WTC11 (cell line): ENCODE measurements around the gene C1QTNF9B. TPM values are rescaled to one million over a fixed set of nuclear protein-coding genes. Genes with fewer than 3 reads are reported as not detected.

ENCODE experiments used
- ATAC-seq: fragments of 200-7000 bp; cut with Tn5 transposase; 2 replicates; pipeline ENCODE4 v1.10.0; 2021; ENCODE audit warnings: mild to moderate bottlenecking, moderate library complexity
- CTCF ChIA-PET: fragments of 300-600 bp; sonication (Branson Sonifier 250); formaldehyde crosslinking; loops from one replicate; lab custom pipeline; 2021; ENCODE audit warnings: antibody characterized with exemption; lab: Charles Lee
- POLR2A ChIA-PET: fragments of 350-600 bp; sonication (Branson Sonifier 250); formaldehyde crosslinking; loops from one replicate; lab custom pipeline; 2021; ENCODE audit warnings: antibody characterized with exemption; lab: Charles Lee
- DNase-seq: peaks from one replicate; pipeline ENCODE4 v3.0.0; 2021; ENCODE audit warnings: low spot score
- H3K27ac Mint-ChIP-seq: 2 replicates; pipeline ENCODE4 v1.8.0; 2021; ENCODE audit warnings: mixed read lengths
- H3K27me3 Mint-ChIP-seq: 2 replicates; pipeline ENCODE4 v1.8.0; 2021; ENCODE audit warnings: low read depth, mild to moderate bottlenecking, moderate library complexity, mixed read lengths
- H3K36me3 Mint-ChIP-seq: 2 replicates; pipeline ENCODE4 v1.8.0; 2021; ENCODE audit warnings: mixed read lengths
- H3K4me1 Mint-ChIP-seq: 2 replicates; pipeline ENCODE4 v1.8.0; 2022; ENCODE audit warnings: mixed read lengths
- H3K4me3 Mint-ChIP-seq: 2 replicates; pipeline ENCODE4 v1.8.0; 2021; ENCODE audit warnings: mild to moderate bottlenecking, moderate library complexity, mixed read lengths
- H3K9me3 Mint-ChIP-seq: 2 replicates; pipeline ENCODE4 v1.8.0; 2021; ENCODE audit warnings: mixed read lengths
- FOXK1 ChIP-seq: sonication (generic); formaldehyde crosslinking; IDR thresholded peaks from 2 replicates; pipeline ENCODE4 v1.8.0; 2022; ENCODE audit warnings: mild to moderate bottlenecking, moderate library complexity, missing genetic modification reagents
- JUN ChIP-seq: sonication (generic); formaldehyde crosslinking; IDR thresholded peaks from 2 replicates; pipeline ENCODE4 v1.8.0; 2023; ENCODE audit warnings: mild to moderate bottlenecking, missing genetic modification reagents
- MYBL2 ChIP-seq: sonication (generic); formaldehyde crosslinking; IDR thresholded peaks from 2 replicates; pipeline ENCODE4 v1.8.1; 2023; ENCODE audit warnings: mild to moderate bottlenecking, moderate library complexity, missing genetic modification reagents
- NFYB ChIP-seq: sonication (generic); formaldehyde crosslinking; conservative IDR thresholded peaks from 2 replicates; pipeline ENCODE4 v1.8.0; 2022; ENCODE audit warnings: low read depth, missing genetic modification reagents
- SMAD4 ChIP-seq: sonication (generic); formaldehyde crosslinking; IDR thresholded peaks from 2 replicates; pipeline ENCODE4 v1.8.0; 2022; ENCODE audit warnings: mild to moderate bottlenecking, missing genetic modification reagents
- TEAD4 ChIP-seq: sonication (generic); formaldehyde crosslinking; IDR thresholded peaks from 2 replicates; pipeline ENCODE4 v1.8.0; 2022; ENCODE audit warnings: mild to moderate bottlenecking, missing genetic modification reagents
- ZNF416 ChIP-seq: fragments of 250-450 bp; sonication (Bioruptor Pico); IDR thresholded peaks from 2 replicates; pipeline ENCODE4 v1.9.0; 2021; ENCODE audit warnings: mild to moderate bottlenecking, inconsistent platforms
- ZNF671 ChIP-seq: fragments of 250-450 bp; sonication (Bioruptor Pico); IDR thresholded peaks from 2 replicates; pipeline ENCODE4 v1.8.0; 2021; ENCODE audit warnings: mild to moderate bottlenecking
- total RNA-seq: library from RNA; stranded (reverse); gene quantifications from 3 replicates; pipeline ENCODE4 v1.2.3, GENCODE V29; 2021
- TF ChIP-seq, protein P1 (sequence below): sonication (generic); formaldehyde crosslinking; IDR thresholded peaks from 2 replicates; pipeline ENCODE4 v1.8.0; 2022; ENCODE audit warnings: mild to moderate bottlenecking, missing genetic modification reagents
- TF ChIP-seq, protein P2 (sequence below): sonication (generic); formaldehyde crosslinking; IDR thresholded peaks from 2 replicates; pipeline ENCODE4 v1.8.0; 2023; ENCODE audit warnings: missing genetic modification reagents, mild to moderate bottlenecking, borderline replicate concordance
- TF ChIP-seq, protein P3 (sequence below): sonication (generic); formaldehyde crosslinking; IDR thresholded peaks from 2 replicates; pipeline ENCODE4 v1.8.1; 2023; ENCODE audit warnings: mild to moderate bottlenecking, moderate library complexity, missing genetic modification reagents
- TF ChIP-seq, protein P4 (sequence below): sonication (generic); formaldehyde crosslinking; IDR thresholded peaks from 2 replicates; pipeline ENCODE4 v1.8.1; 2022; ENCODE audit warnings: low read depth, missing genetic modification reagents, borderline replicate concordance
- TF ChIP-seq, protein P5 (sequence below): fragments of 250-450 bp; sonication (Bioruptor Pico); IDR thresholded peaks from 2 replicates; pipeline ENCODE4 v2.1.2; 2022; ENCODE audit warnings: mild to moderate bottlenecking, moderate library complexity
- TF ChIP-seq, protein P6 (sequence below): sonication (generic); formaldehyde crosslinking; IDR thresholded peaks from 2 replicates; pipeline ENCODE4 v1.8.1; 2022; ENCODE audit warnings: missing genetic modification reagents, borderline replicate concordance
- TF ChIP-seq, protein P7 (sequence below): sonication (generic); formaldehyde crosslinking; IDR thresholded peaks from 2 replicates; pipeline ENCODE4 v1.8.1; 2023; ENCODE audit warnings: mild to moderate bottlenecking, missing genetic modification reagents

C1QTNF9B gene
- total RNA-seq, 1 experiment from 2014 or later: 0.20 TPM

DNA sequence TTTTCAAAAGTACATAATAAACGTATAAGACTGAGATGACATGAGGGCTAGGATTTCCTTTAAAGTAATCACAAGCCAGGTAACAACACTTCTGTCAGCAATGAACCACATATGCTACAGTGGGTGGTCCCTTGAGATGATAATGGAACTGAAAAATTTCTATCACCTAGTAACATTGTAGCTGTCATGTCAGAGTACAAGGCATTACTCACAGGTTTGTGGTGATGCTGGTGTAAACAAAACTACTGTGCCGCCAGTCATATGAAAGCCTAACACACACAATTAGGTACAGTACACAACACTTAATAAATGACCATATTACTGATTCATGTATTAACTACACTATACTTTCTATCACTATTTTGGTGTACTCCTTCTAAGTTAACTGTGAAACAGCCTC is 45.0 kb downstream of the C1QTNF9B start:
- POLR2A ChIA-PET: no interaction called here
- Mint-ChIP-seq H3K36me3 (peaks cover 3% of the 10 kb centered on the region), H3K4me3 (no peak overlapping the region), H3K27me3 (no peaks in the 10 kb centered on the region), H3K4me1 (peaks cover 8% of the 10 kb centered on the region), H3K9me3 (no peaks in the 10 kb centered on the region), H3K27ac (no peak overlapping the region)
- CTCF ChIA-PET: no interaction called here
- DNase-seq (no peak), ATAC-seq (no peak)
- TF ChIP-seq TEAD4: no peak

DNA sequence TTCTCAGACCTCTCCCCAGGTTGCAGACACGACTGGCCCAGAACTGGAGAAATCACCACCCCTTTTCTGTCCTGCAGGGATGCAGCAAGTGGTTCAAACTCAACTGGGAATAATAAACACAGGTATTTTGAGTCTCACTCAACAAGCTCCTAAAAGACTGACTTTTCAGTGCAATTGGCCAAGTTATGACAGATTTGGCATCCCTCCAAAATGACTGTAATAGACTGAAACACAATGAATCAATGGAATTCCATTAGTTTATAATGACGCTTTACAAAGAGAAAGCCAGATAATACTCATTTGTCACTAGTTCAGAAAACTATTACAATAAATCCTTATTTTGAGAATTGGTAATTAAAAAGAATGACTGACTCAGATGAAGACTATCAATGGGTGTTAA is 46.2 kb downstream of the C1QTNF9B start:
- peaks cover 3% of the 10 kb centered on the region for H3K36me3 Mint-ChIP-seq
- no peaks in the 10 kb centered on the region for H3K9me3 Mint-ChIP-seq
- CTCF ChIA-PET: no interaction called here
- ATAC-seq (no peak), DNase-seq (no peak)
- H3K4me1 Mint-ChIP-seq: peaks cover 3% of the 10 kb centered on the region
- POLR2A ChIA-PET: no interaction called here
- TF ChIP-seq, protein P1, sequence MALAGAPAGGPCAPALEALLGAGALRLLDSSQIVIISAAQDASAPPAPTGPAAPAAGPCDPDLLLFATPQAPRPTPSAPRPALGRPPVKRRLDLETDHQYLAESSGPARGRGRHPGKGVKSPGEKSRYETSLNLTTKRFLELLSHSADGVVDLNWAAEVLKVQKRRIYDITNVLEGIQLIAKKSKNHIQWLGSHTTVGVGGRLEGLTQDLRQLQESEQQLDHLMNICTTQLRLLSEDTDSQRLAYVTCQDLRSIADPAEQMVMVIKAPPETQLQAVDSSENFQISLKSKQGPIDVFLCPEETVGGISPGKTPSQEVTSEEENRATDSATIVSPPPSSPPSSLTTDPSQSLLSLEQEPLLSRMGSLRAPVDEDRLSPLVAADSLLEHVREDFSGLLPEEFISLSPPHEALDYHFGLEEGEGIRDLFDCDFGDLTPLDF (CRISPR knock-in tag): no peak
- no peak for TF ChIP-seq ZNF671
- no peak overlapping the region for H3K4me3 Mint-ChIP-seq
- no peaks in the 10 kb centered on the region for H3K27me3 Mint-ChIP-seq
- no peak overlapping the region for H3K27ac Mint-ChIP-seq

DNA sequence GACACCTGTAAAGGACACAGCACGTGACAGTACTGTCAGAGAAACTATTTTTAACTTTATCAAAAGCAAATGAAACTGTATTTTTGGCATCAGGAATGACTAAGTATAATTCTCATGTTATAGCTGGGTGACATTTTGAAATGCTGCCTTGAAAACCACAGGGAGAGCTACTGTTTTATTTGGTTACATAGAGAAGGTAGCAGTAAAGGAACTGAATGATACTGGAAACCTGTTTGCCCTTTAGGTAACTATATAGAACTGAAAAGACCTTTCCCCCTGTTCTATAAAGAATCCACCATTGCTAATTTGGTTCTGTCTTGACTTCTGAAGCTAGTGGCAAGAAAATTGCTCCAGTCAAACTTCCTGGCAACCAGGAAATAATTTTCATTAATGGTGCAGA is 47.2 kb downstream of the C1QTNF9B start:
- CTCF ChIA-PET: interaction anchor here (0.9 kb wide), 1 partner anchor 337 kb away, joined by 5 read pairs; no protein-coding TSS in a partner anchor
- no peak overlapping the region for H3K4me3 Mint-ChIP-seq

DNA sequence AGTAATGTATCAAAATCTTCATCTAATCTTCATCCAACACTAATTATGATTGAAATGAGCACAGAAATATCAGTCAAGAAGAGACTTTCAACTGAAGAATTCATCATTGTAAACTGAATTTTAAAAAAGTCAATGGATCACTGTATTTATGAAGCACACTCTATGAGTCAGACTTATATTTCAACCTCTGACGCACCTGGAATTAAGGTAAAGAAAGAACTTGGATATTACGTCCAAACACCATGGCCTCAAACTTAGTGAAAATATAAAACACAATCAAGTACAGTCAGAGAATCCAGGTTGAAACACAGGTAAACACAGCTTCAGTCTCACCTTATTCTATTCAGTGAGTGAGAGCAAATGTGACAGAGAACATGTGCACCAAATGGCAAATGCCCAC is 47.6 kb downstream of the C1QTNF9B start:
- Mint-ChIP-seq H3K4me3 (no peak overlapping the region), H3K4me1 (no peaks in the 10 kb centered on the region), H3K27ac (no peak overlapping the region), H3K36me3 (peaks cover 3% of the 10 kb centered on the region), H3K9me3 (no peaks in the 10 kb centered on the region), H3K27me3 (no peaks in the 10 kb centered on the region)
- DNase-seq (no peak), ATAC-seq (no peak)
- ChIA-PET CTCF (no interaction called here), POLR2A (no interaction called here)
- no peak for TF ChIP-seq FOXK1
- TF ChIP-seq MYBL2: no peak
- TF ChIP-seq JUN (CRISPR knock-in tag): no peak
- TF ChIP-seq, protein P2, sequence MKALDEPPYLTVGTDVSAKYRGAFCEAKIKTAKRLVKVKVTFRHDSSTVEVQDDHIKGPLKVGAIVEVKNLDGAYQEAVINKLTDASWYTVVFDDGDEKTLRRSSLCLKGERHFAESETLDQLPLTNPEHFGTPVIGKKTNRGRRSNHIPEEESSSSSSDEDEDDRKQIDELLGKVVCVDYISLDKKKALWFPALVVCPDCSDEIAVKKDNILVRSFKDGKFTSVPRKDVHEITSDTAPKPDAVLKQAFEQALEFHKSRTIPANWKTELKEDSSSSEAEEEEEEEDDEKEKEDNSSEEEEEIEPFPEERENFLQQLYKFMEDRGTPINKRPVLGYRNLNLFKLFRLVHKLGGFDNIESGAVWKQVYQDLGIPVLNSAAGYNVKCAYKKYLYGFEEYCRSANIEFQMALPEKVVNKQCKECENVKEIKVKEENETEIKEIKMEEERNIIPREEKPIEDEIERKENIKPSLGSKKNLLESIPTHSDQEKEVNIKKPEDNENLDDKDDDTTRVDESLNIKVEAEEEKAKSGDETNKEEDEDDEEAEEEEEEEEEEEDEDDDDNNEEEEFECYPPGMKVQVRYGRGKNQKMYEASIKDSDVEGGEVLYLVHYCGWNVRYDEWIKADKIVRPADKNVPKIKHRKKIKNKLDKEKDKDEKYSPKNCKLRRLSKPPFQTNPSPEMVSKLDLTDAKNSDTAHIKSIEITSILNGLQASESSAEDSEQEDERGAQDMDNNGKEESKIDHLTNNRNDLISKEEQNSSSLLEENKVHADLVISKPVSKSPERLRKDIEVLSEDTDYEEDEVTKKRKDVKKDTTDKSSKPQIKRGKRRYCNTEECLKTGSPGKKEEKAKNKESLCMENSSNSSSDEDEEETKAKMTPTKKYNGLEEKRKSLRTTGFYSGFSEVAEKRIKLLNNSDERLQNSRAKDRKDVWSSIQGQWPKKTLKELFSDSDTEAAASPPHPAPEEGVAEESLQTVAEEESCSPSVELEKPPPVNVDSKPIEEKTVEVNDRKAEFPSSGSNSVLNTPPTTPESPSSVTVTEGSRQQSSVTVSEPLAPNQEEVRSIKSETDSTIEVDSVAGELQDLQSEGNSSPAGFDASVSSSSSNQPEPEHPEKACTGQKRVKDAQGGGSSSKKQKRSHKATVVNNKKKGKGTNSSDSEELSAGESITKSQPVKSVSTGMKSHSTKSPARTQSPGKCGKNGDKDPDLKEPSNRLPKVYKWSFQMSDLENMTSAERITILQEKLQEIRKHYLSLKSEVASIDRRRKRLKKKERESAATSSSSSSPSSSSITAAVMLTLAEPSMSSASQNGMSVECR (CRISPR knock-in tag): no peak
- TF ChIP-seq, protein P3, sequence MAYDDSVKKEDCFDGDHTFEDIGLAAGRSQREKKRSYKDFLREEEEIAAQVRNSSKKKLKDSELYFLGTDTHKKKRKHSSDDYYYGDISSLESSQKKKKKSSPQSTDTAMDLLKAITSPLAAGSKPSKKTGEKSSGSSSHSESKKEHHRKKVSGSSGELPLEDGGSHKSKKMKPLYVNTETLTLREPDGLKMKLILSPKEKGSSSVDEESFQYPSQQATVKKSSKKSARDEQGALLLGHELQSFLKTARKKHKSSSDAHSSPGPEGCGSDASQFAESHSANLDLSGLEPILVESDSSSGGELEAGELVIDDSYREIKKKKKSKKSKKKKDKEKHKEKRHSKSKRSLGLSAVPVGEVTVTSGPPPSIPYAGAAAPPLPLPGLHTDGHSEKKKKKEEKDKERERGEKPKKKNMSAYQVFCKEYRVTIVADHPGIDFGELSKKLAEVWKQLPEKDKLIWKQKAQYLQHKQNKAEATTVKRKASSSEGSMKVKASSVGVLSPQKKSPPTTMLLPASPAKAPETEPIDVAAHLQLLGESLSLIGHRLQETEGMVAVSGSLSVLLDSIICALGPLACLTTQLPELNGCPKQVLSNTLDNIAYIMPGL (CRISPR knock-in tag): no peak
- TF ChIP-seq, protein P4, sequence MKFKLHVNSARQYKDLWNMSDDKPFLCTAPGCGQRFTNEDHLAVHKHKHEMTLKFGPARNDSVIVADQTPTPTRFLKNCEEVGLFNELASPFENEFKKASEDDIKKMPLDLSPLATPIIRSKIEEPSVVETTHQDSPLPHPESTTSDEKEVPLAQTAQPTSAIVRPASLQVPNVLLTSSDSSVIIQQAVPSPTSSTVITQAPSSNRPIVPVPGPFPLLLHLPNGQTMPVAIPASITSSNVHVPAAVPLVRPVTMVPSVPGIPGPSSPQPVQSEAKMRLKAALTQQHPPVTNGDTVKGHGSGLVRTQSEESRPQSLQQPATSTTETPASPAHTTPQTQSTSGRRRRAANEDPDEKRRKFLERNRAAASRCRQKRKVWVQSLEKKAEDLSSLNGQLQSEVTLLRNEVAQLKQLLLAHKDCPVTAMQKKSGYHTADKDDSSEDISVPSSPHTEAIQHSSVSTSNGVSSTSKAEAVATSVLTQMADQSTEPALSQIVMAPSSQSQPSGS (CRISPR knock-in tag): no peak
- TF ChIP-seq, protein P5, sequence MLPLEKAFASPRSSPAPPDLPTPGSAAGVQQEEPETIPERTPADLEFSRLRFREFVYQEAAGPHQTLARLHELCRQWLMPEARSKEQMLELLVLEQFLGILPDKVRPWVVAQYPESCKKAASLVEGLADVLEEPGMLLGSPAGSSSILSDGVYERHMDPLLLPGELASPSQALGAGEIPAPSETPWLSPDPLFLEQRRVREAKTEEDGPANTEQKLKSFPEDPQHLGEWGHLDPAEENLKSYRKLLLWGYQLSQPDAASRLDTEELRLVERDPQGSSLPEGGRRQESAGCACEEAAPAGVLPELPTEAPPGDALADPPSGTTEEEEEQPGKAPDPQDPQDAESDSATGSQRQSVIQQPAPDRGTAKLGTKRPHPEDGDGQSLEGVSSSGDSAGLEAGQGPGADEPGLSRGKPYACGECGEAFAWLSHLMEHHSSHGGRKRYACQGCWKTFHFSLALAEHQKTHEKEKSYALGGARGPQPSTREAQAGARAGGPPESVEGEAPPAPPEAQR (CRISPR knock-in tag): no peak
- no peak for TF ChIP-seq SMAD4 (CRISPR knock-in tag)
- TF ChIP-seq, protein P6, sequence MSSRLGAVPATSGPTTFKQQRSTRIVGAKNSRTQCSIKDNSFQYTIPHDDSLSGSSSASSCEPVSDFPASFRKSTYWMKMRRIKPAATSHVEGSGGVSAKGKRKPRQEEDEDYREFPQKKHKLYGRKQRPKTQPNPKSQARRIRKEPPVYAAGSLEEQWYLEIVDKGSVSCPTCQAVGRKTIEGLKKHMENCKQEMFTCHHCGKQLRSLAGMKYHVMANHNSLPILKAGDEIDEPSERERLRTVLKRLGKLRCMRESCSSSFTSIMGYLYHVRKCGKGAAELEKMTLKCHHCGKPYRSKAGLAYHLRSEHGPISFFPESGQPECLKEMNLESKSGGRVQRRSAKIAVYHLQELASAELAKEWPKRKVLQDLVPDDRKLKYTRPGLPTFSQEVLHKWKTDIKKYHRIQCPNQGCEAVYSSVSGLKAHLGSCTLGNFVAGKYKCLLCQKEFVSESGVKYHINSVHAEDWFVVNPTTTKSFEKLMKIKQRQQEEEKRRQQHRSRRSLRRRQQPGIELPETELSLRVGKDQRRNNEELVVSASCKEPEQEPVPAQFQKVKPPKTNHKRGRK: no peak

More for the DNA sequence above, 47.2 kb downstream of the C1QTNF9B start:
- ATAC-seq (no peak), DNase-seq (no peak)
- peaks cover 3% of the 10 kb centered on the region for H3K36me3 Mint-ChIP-seq
- no peaks in the 10 kb centered on the region for H3K9me3 Mint-ChIP-seq
- H3K4me1 Mint-ChIP-seq: no peaks in the 10 kb centered on the region
- H3K27ac Mint-ChIP-seq: no peak overlapping the region
- TF ChIP-seq ZNF416 (CRISPR knock-in tag) (no peak), NFYB (CRISPR knock-in tag) (no peak)
- TF ChIP-seq, protein P7, sequence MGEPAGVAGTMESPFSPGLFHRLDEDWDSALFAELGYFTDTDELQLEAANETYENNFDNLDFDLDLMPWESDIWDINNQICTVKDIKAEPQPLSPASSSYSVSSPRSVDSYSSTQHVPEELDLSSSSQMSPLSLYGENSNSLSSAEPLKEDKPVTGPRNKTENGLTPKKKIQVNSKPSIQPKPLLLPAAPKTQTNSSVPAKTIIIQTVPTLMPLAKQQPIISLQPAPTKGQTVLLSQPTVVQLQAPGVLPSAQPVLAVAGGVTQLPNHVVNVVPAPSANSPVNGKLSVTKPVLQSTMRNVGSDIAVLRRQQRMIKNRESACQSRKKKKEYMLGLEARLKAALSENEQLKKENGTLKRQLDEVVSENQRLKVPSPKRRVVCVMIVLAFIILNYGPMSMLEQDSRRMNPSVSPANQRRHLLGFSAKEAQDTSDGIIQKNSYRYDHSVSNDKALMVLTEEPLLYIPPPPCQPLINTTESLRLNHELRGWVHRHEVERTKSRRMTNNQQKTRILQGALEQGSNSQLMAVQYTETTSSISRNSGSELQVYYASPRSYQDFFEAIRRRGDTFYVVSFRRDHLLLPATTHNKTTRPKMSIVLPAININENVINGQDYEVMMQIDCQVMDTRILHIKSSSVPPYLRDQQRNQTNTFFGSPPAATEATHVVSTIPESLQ (CRISPR knock-in tag): no peak
- H3K27me3 Mint-ChIP-seq: no peaks in the 10 kb centered on the region
- POLR2A ChIA-PET: no interaction called here
